ENCODE data around the gene SYNM.

Gene SYNM

DNA sequence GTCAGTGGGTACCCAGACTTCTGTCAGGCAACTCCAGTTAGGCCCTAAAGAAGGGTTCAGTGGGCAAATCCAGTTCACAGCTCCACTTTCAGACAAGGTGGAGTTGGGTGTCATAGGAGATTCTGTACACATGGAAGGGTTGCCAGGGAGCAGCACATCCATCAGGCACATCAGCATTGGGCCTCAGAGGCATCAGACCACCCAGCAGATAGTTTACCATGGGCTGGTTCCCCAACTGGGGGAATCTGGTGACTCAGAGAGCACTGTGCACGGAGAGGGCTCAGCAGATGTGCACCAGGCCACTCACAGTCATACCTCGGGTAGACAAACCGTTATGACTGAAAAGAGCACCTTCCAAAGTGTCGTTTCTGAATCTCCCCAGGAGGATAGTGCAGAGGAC is 27.2 kb downstream of the SYNM start:
- H3K27me3 Mint-ChIP-seq: no peaks in the 10 kb centered on the region
- H3K4me1 Mint-ChIP-seq (ENCODE audit: low read depth): no peaks in the 10 kb centered on the region
- H3K27ac Mint-ChIP-seq: no peak overlapping the region
- no peak for DNase-seq
- no peaks in the 10 kb centered on the region for H3K9me3 Mint-ChIP-seq
- no peak overlapping the region for H3K4me3 Mint-ChIP-seq
- no peaks in the 10 kb centered on the region for H3K36me3 Mint-ChIP-seq (ENCODE audit: low read depth)

DNA sequence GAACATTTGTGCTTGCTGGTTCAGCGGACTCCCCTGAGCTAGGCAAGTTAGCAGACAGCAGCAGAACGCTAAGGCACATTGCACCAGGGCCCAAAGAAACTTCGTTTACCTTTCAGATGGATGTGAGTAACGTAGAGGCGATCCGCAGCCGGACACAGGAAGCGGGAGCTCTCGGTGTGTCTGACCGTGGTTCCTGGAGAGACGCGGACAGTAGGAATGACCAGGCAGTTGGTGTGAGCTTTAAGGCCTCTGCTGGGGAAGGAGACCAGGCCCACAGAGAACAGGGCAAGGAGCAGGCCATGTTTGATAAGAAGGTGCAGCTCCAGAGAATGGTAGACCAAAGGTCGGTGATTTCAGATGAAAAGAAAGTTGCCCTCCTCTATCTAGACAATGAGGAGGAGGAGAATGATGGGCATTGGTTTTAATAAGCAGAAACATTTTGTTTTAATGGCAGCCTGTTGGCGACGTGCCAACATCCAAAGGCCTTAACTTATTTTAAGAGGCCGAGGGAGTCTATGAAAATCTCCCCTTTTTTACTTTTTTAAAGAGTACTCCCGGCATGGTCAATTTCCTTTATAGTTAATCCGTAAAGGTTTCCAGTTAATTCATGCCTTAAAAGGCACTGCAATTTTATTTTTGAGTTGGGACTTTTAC is 27.9 kb downstream of the SYNM start:
- Mint-ChIP-seq H3K36me3 (ENCODE audit: low read depth) (no peaks in the 10 kb centered on the region), H3K4me1 (ENCODE audit: low read depth) (no peaks in the 10 kb centered on the region), H3K4me3 (no peak overlapping the region), H3K27me3 (no peaks in the 10 kb centered on the region), H3K9me3 (no peaks in the 10 kb centered on the region), H3K27ac (no peak overlapping the region)
- DNase-seq: no peak

- Mint-ChIP-seq H3K4me1 (ENCODE audit: low read depth) (no peaks in the 10 kb centered on the region), H3K4me3 (no peak overlapping the region), H3K9me3 (no peaks in the 10 kb centered on the region), H3K27ac (no peak overlapping the region), H3K27me3 (no peaks in the 10 kb centered on the region), H3K36me3 (ENCODE audit: low read depth) (no peaks in the 10 kb centered on the region)
- no peak for DNase-seq
Observed at GRCh38 chr15:99134317-99134821, 29.5 kb downstream of the SYNM start.

- no peak overlapping the region for H3K4me3 Mint-ChIP-seq
- H3K9me3 Mint-ChIP-seq: no peaks in the 10 kb centered on the region
- DNase-seq: no peak
- H3K27me3 Mint-ChIP-seq: no peaks in the 10 kb centered on the region
- no peaks in the 10 kb centered on the region for H3K4me1 Mint-ChIP-seq (ENCODE audit: low read depth)
- no peak overlapping the region for H3K27ac Mint-ChIP-seq
- H3K36me3 Mint-ChIP-seq (ENCODE audit: low read depth): no peaks in the 10 kb centered on the region
Observed at GRCh38 chr15:99135194-99135593, 30.3 kb downstream of the SYNM start.

GRCh38 chr15:99137111-99137546 is 32.2 kb downstream of the SYNM start:
- no peaks in the 10 kb centered on the region for H3K4me1 Mint-ChIP-seq (ENCODE audit: low read depth)
- no peaks in the 10 kb centered on the region for H3K36me3 Mint-ChIP-seq (ENCODE audit: low read depth)
- no peak for DNase-seq
- no peaks in the 10 kb centered on the region for H3K9me3 Mint-ChIP-seq
- no peak overlapping the region for H3K27ac Mint-ChIP-seq
- H3K27me3 Mint-ChIP-seq: no peaks in the 10 kb centered on the region
- no peak overlapping the region for H3K4me3 Mint-ChIP-seq

DNA sequence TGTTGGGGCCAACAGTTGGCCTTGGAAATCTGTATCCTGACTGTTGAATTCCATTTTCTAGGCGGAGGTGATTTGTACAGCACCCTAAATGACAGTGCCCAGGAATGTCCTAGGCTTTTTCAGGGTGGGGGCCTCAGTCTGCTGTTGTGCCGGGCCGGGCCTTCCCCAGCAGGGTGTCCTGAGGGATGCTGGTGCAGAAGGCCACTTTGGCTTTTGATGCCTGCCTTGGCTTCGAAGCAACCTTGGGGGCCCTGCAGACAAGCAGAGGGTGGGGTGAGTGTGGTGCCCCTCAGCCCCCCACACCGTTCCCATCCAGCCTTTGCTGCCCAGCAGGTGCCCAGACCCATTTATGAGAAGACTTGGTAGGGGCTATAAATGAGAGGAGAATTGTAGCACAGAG is 33.0 kb downstream of the SYNM start:
- no peaks in the 10 kb centered on the region for H3K27me3 Mint-ChIP-seq
- H3K36me3 Mint-ChIP-seq (ENCODE audit: low read depth): no peaks in the 10 kb centered on the region
- no peaks in the 10 kb centered on the region for H3K4me1 Mint-ChIP-seq (ENCODE audit: low read depth)
- no peak overlapping the region for H3K27ac Mint-ChIP-seq
- no peak overlapping the region for H3K4me3 Mint-ChIP-seq
- DNase-seq: no peak
- no peaks in the 10 kb centered on the region for H3K9me3 Mint-ChIP-seq

- Mint-ChIP-seq H3K27ac (no peak overlapping the region), H3K27me3 (no peaks in the 10 kb centered on the region), H3K9me3 (no peaks in the 10 kb centered on the region), H3K4me3 (no peak overlapping the region), H3K4me1 (ENCODE audit: low read depth) (no peaks in the 10 kb centered on the region), H3K36me3 (ENCODE audit: low read depth) (no peaks in the 10 kb centered on the region)
- DNase-seq: no peak
Observed at GRCh38 chr15:99138491-99138982, 33.7 kb downstream of the SYNM start.

DNA sequence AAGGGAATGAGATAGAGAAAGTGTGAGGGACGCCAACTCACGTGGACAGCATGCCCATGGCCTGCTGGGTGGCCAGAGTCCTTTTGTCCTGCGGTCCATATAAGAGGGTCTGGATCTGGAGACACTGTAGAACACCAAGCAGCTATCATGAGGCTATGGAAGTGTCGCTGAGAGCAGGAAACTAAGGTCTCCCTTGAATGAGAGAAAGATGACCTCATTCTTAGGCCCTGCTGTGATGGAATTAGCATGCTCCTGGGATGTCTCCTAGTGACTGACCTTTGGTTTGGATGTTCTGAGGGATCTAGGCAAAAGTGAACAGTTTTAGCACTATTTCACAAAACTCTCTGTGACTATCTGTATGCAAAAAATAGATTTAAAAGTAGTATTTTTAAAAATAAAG is 34.4 kb downstream of the SYNM start:
- H3K36me3 Mint-ChIP-seq (ENCODE audit: low read depth): no peaks in the 10 kb centered on the region
- no peak for DNase-seq
- no peak overlapping the region for H3K27ac Mint-ChIP-seq
- H3K9me3 Mint-ChIP-seq: no peaks in the 10 kb centered on the region
- H3K4me1 Mint-ChIP-seq (ENCODE audit: low read depth): no peaks in the 10 kb centered on the region
- H3K4me3 Mint-ChIP-seq: no peak overlapping the region
- no peaks in the 10 kb centered on the region for H3K27me3 Mint-ChIP-seq

GRCh38 chr15:99140590-99140989 is 35.7 kb downstream of the SYNM start:
- no peaks in the 10 kb centered on the region for H3K36me3 Mint-ChIP-seq (ENCODE audit: low read depth)
- H3K27me3 Mint-ChIP-seq: no peaks in the 10 kb centered on the region
- no peak overlapping the region for H3K27ac Mint-ChIP-seq
- H3K4me1 Mint-ChIP-seq (ENCODE audit: low read depth): no peaks in the 10 kb centered on the region
- no peak for DNase-seq
- H3K9me3 Mint-ChIP-seq: no peaks in the 10 kb centered on the region
- no peak overlapping the region for H3K4me3 Mint-ChIP-seq

- Mint-ChIP-seq H3K4me1 (ENCODE audit: low read depth) (no peaks in the 10 kb centered on the region), H3K4me3 (no peak overlapping the region), H3K27me3 (no peaks in the 10 kb centered on the region), H3K36me3 (ENCODE audit: low read depth) (no peaks in the 10 kb centered on the region), H3K9me3 (no peaks in the 10 kb centered on the region), H3K27ac (no peak overlapping the region)
- no peak for DNase-seq
Observed at GRCh38 chr15:99141943-99142342, 37.1 kb downstream of the SYNM start.

- DNase-seq: no peak
- Mint-ChIP-seq H3K27ac (no peak overlapping the region), H3K4me3 (no peak overlapping the region), H3K4me1 (ENCODE audit: low read depth) (no peaks in the 10 kb centered on the region), H3K9me3 (no peaks in the 10 kb centered on the region), H3K27me3 (no peaks in the 10 kb centered on the region), H3K36me3 (ENCODE audit: low read depth) (no peaks in the 10 kb centered on the region)
Observed at GRCh38 chr15:99142562-99142961, 37.7 kb downstream of the SYNM start.

GRCh38 chr15:99143242-99143641 is 38.4 kb downstream of the SYNM start:
- no peaks in the 10 kb centered on the region for H3K36me3 Mint-ChIP-seq (ENCODE audit: low read depth)
- DNase-seq: no peak
- H3K4me3 Mint-ChIP-seq: no peak overlapping the region
- no peak overlapping the region for H3K27ac Mint-ChIP-seq
- no peaks in the 10 kb centered on the region for H3K9me3 Mint-ChIP-seq
- H3K27me3 Mint-ChIP-seq: no peaks in the 10 kb centered on the region
- no peaks in the 10 kb centered on the region for H3K4me1 Mint-ChIP-seq (ENCODE audit: low read depth)

DNA sequence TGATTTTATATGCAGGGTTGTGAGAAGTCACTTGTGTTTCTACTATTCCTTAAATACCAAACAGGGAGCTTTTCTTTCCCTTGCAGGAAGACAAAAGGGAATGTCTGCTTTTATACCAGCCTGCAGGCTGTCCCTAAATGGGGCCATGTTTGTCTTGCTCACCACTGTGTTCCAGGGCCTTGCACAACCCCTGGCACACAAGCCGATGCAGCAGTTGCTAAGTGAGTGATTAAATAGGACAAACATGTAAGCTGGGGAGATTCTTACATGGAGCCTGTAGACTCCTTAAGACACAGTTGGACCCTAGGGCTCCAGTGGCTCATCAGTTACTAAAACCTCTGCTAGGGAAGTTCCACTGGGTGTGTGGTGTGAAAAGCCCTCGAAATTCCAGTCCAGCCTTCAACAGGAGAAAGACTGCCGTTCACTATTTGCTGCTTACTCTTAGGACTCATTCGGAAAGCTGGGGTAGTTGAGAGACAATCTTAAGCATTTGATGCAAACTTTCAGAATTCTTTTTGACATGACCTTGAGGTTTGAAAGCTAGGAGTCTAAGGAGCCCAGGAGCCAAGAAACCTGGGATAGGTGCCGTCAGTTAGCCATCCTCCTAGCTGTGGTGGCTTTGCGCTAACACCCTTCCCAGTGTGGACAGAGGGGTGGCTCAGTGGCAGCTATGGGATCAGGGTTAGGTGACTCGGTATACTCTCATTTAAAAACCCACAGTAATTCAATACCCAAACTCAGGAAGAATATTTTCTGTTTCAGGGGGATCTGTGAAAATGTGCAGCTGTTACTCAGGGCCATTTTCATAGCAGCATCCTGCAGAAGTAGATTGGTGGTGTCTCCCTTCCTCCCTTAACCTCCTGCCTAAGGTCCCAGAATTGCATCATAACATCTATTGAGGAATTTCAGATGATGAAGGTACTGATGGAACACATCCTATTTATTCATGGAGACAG is 39.1 kb downstream of the SYNM start:
- no peak overlapping the region for H3K27ac Mint-ChIP-seq
- H3K9me3 Mint-ChIP-seq: no peaks in the 10 kb centered on the region
- H3K27me3 Mint-ChIP-seq: no peaks in the 10 kb centered on the region
- H3K4me3 Mint-ChIP-seq: no peak overlapping the region
- no peaks in the 10 kb centered on the region for H3K4me1 Mint-ChIP-seq (ENCODE audit: low read depth)
- no peaks in the 10 kb centered on the region for H3K36me3 Mint-ChIP-seq (ENCODE audit: low read depth)
- no peak for DNase-seq

GRCh38 chr15:99145005-99145404 is 40.1 kb downstream of the SYNM start:
- Mint-ChIP-seq H3K9me3 (no peaks in the 10 kb centered on the region), H3K4me1 (ENCODE audit: low read depth) (no peaks in the 10 kb centered on the region), H3K4me3 (no peak overlapping the region), H3K27ac (no peak overlapping the region), H3K36me3 (ENCODE audit: low read depth) (no peaks in the 10 kb centered on the region), H3K27me3 (no peaks in the 10 kb centered on the region)
- no peak for DNase-seq

- Mint-ChIP-seq H3K4me1 (ENCODE audit: low read depth) (no peaks in the 10 kb centered on the region), H3K27ac (no peak overlapping the region), H3K4me3 (no peak overlapping the region), H3K9me3 (no peaks in the 10 kb centered on the region), H3K27me3 (no peaks in the 10 kb centered on the region), H3K36me3 (ENCODE audit: low read depth) (no peaks in the 10 kb centered on the region)
- no peak for DNase-seq
Observed at GRCh38 chr15:99145778-99146177, 40.9 kb downstream of the SYNM start.
